Fibroblast of lung (primary cell): ENCODE measurements around the gene CNTN4.

ENCODE experiments used
- CTCF ChIP-seq, 2 donors: IDR thresholded peaks in 1 of 2; conservative IDR thresholded peaks in 1 of 2; 1 replicate in 1 of 2; 2 replicates in 1 of 2; pipeline ENCODE4 v1.5.1; 2011 to 2012; ENCODE audit warnings: low read length in 2 of 2, control low read depth in 1 of 2, inconsistent platforms in 1 of 2, low read depth in 1 of 2, mild to moderate bottlenecking in 1 of 2
- EZH2 ChIP-seq: IDR thresholded peaks from 2 replicates; pipeline ENCODE4 v1.5.1; 2012; ENCODE audit warnings: low read length, control low read depth, mild to moderate bottlenecking; ENCODE audit errors: missing control alignments

GRCh38 chr3:2856138-2857133, 757.8 kb downstream of the CNTN4 start:
- TF ChIP-seq CTCF (conservative IDR thresholded peaks at IDR 0.05 in 1 of 2, IDR thresholded peaks at IDR 0.05 in 1 of 2; ENCODE audit: low read depth in 1 of 2, low read length in 2 of 2) (no peak), EZH2 (no peak)
